HEK293 (cell line): ENCODE results near the gene MYO5C.

Experiments
- CTCF ChIA-PET: fragments of 350-600 bp; formaldehyde crosslinking; extraction: SDS; loops from one replicate; lab custom pipeline; 2021; ENCODE audit warnings: antibody characterized with exemption; lab: Yijun Ruan, JAX
- POLR2A ChIA-PET: fragments of 300-600 bp; formaldehyde crosslinking; extraction: SDS; loops from one replicate; lab custom pipeline; 2020; ENCODE audit warnings: antibody characterized with exemption, inconsistent platforms; lab: Yijun Ruan, JAX
- H3K27ac ChIP-seq: fragments of 200-500 bp; sonication (Bioruptor generic); 2 replicates; pipeline ENCODE4 v1.5.1; 2014; ENCODE audit warnings: low read depth, low read length, control low read depth, inconsistent platforms; ENCODE audit errors: extremely low read depth
- H3K36me3 ChIP-seq, 2 experiments: fragments of 200-500 bp in 1 of 2; sonication (Bioruptor generic) in 1 of 2; 1 replicate in 1 of 2; 2 replicates in 1 of 2; pipeline ENCODE4 v1.5.1; 2014 to 2017; ENCODE audit warnings: inconsistent platforms in 2 of 2, low read length in 2 of 2; ENCODE audit not compliant: control insufficient read depth in 2 of 2, insufficient read depth in 1 of 2
- H3K4me1 ChIP-seq: fragments of 200-500 bp; sonication (Bioruptor generic); 2 replicates; pipeline ENCODE4 v1.5.1; 2014; ENCODE audit warnings: mild to moderate bottlenecking, low read length, inconsistent platforms; ENCODE audit not compliant: control insufficient read depth, insufficient read depth
- H3K4me3 ChIP-seq: 2 replicates; pipeline ENCODE4 v1.5.1; 2011; ENCODE audit warnings: low read depth, mild to moderate bottlenecking, control low read depth, low read length, moderate library complexity
- H3K9me3 ChIP-seq: fragments of 200-500 bp; sonication (Bioruptor generic); 2 replicates; pipeline ENCODE4 v1.5.1; 2014; ENCODE audit warnings: low read depth, low read length, inconsistent platforms; ENCODE audit not compliant: control insufficient read depth, insufficient read depth
- FEZF1 ChIP-seq: fragments of 450-650 bp; formaldehyde crosslinking; IDR thresholded peaks from 2 replicates; pipeline ENCODE4 v1.5.1; 2016; ENCODE audit warnings: missing biosample characterization, missing genetic modification characterization
- ZIC2 ChIP-seq: fragments of 450-650 bp; formaldehyde crosslinking; IDR thresholded peaks from 2 replicates; pipeline ENCODE4 v1.5.1; 2016; ENCODE audit warnings: missing biosample characterization, missing genetic modification characterization
- ZNF146 ChIP-seq: fragments of 450-650 bp; formaldehyde crosslinking; IDR thresholded peaks from 2 replicates; pipeline ENCODE4 v1.5.1; 2016; ENCODE audit warnings: missing biosample characterization, missing genetic modification characterization
- ZNF239 ChIP-seq: fragments of 450-650 bp; formaldehyde crosslinking; IDR thresholded peaks from 2 replicates; pipeline ENCODE4 v1.5.1; 2016; ENCODE audit warnings: missing biosample characterization, missing genetic modification characterization
- ZNF394 ChIP-seq: fragments of 450-650 bp; formaldehyde crosslinking; IDR thresholded peaks from 2 replicates; pipeline ENCODE4 v1.5.1; 2016; ENCODE audit warnings: missing biosample characterization, missing genetic modification characterization, mild to moderate bottlenecking, moderate library complexity, borderline replicate concordance
- ZNF488 ChIP-seq: fragments of 450-650 bp; formaldehyde crosslinking; IDR thresholded peaks from 2 replicates; pipeline ENCODE4 v1.5.1; 2016; ENCODE audit warnings: missing biosample characterization, missing genetic modification characterization
- ZNF518A ChIP-seq: fragments of 450-650 bp; formaldehyde crosslinking; conservative IDR thresholded peaks from 2 replicates; pipeline ENCODE4 v1.5.1; 2016; ENCODE audit warnings: low read depth, missing biosample characterization, missing genetic modification characterization

MYO5C gene

GRCh38 chr15:52146261-52146660 is 149.3 kb downstream of the MYO5C start:
- H3K9me3 ChIP-seq = no peaks in the 10 kb centered on the region
- TF ChIP-seq ZNF518A = no peak
- no peak for TF ChIP-seq ZNF239 (tag by site-specific recombination)
- no peak for TF ChIP-seq ZNF394
- TF ChIP-seq ZNF146 = peak; percentile 68; the same call in 1 of the 2 replicates
- ChIA-PET CTCF (interaction anchor here (0.6 to 0.9 kb wide), 2 partner anchors 12 to 62 kb away, joined by 3 to 6 read pairs; no protein-coding TSS in a partner anchor), POLR2A (no interaction called here)
- no peaks in the 10 kb centered on the region for H3K4me1 ChIP-seq
- H3K36me3 ChIP-seq = peaks cover 0 to 36% of the 10 kb centered on the region in 2 experiments; a peak in 2 of 3 replicates
- no peak overlapping the region for H3K27ac ChIP-seq
- no peak overlapping the region for H3K4me3 ChIP-seq

GRCh38 chr15:52144656-52145178 is 150.9 kb downstream of the MYO5C start:
- Histone ChIP-seq H3K4me3 (no peak overlapping the region), H3K9me3 (no peaks in the 10 kb centered on the region), H3K36me3 (peaks cover 0 to 24% of the 10 kb centered on the region in 2 experiments; a peak in 2 of 3 replicates), H3K4me1 (no peaks in the 10 kb centered on the region), H3K27ac (no peak overlapping the region)
- TF ChIP-seq ZIC2 (tag by site-specific recombination) (peak; percentile 45), FEZF1 (no peak)
- ChIA-PET POLR2A (no interaction called here), CTCF (interaction anchor here (1.2 kb wide), 1 partner anchor 34 kb away, joined by 4 read pairs; no protein-coding TSS in a partner anchor)

- TF ChIP-seq ZNF488 (tag by site-specific recombination) = no peak
- Histone ChIP-seq H3K36me3 (peaks cover 0 to 17% of the 10 kb centered on the region in 2 experiments; a peak in 2 of 3 replicates), H3K4me1 (no peaks in the 10 kb centered on the region), H3K9me3 (no peaks in the 10 kb centered on the region), H3K4me3 (no peak overlapping the region), H3K27ac (no peak overlapping the region)
- ChIA-PET POLR2A (no interaction called here), CTCF (interaction anchor here (0.7 to 1.2 kb wide), 3 partner anchors 28 to 66 kb away, joined by 3 to 4 read pairs (median 4); no protein-coding TSS in a partner anchor)
Observed at GRCh38 chr15:52143873-52144272, 151.7 kb downstream of the MYO5C start.
